Transverse colon (tissue), 4 donors: ENCODE measurements around the gene AIPL1.

Source experiments
- CTCF ChIP-seq, 5 experiments: fragments of 200-600 bp in 3 of 5; fragments of 450-650 bp in 2 of 5; sonication (generic) in 3 of 5; IDR thresholded peaks; 1 replicate in 2 of 5; 2 replicates in 3 of 5; pipeline ENCODE4 v1.5.1; 2016 to 2017; ENCODE audit warnings: antibody characterized with exemption in 5 of 5, inconsistent platforms in 3 of 5, mild to moderate bottlenecking in 2 of 5, moderate library complexity in 1 of 5
- POLR2AphosphoS5 ChIP-seq, 3 donors: sonication (generic); formaldehyde crosslinking; IDR thresholded peaks; one replicate each; pipeline ENCODE4 v1.6.1; 2016; ENCODE audit warnings: antibody characterized with exemption in 3 of 3

GRCh38 chr17:6475411-6475810 is 40.5 kb upstream of the AIPL1 start:
- no peak for TF ChIP-seq CTCF (IDR thresholded peaks at IDR 0.05)
- TF ChIP-seq POLR2AphosphoS5 (IDR thresholded peaks at IDR 0.05), result no peak
